IPS-20b (cell line): ENCODE results near the gene CAPSL.

Experiments
- H3K27ac ChIP-seq: one replicate; pipeline ENCODE4 v1.5.1; 2013; ENCODE audit warnings: low read length
- H3K27me3 ChIP-seq: 2 replicates; pipeline ENCODE4 v1.6.1; 2013; ENCODE audit warnings: mild to moderate bottlenecking, low read length, inconsistent platforms; ENCODE audit not compliant: insufficient read depth
- H3K36me3 ChIP-seq: 2 replicates; pipeline ENCODE4 v1.6.1; 2013; ENCODE audit warnings: low read depth, mild to moderate bottlenecking, inconsistent platforms, low read length, moderate library complexity; ENCODE audit not compliant: insufficient read depth
- H3K4me1 ChIP-seq: 2 replicates; pipeline ENCODE4 v1.6.1; 2013; ENCODE audit warnings: mild to moderate bottlenecking, control low read depth, inconsistent platforms, low read length, moderate library complexity; ENCODE audit not compliant: insufficient read depth
- H3K4me3 ChIP-seq: 2 replicates; pipeline ENCODE4 v1.5.1; 2013; ENCODE audit warnings: mild to moderate bottlenecking, low read length, inconsistent platforms
- H3K9ac ChIP-seq: 2 replicates; pipeline ENCODE4 v1.6.1; 2013; ENCODE audit warnings: low read depth, mild to moderate bottlenecking, inconsistent platforms, low read length, moderate library complexity
- H3K9me3 ChIP-seq: 2 replicates; pipeline ENCODE4 v1.6.1; 2013; ENCODE audit warnings: mild to moderate bottlenecking, low read depth, low read length, inconsistent platforms; ENCODE audit not compliant: insufficient read depth

Gene CAPSL

GRCh38 chr5:35939639-35940038 lies 1.2 kb upstream of the CAPSL start:
- Histone ChIP-seq H3K4me1 (no peaks in the 10 kb centered on the region), H3K27ac (no peak overlapping the region), H3K9me3 (no peaks in the 10 kb centered on the region), H3K36me3 (no peaks in the 10 kb centered on the region), H3K4me3 (no peak overlapping the region), H3K9ac (no peak overlapping the region), H3K27me3 (no peaks in the 10 kb centered on the region)

GRCh38 chr5:35926389-35927051 lies 11.9 kb downstream of the CAPSL start:
- Histone ChIP-seq H3K4me3 (no peak overlapping the region), H3K4me1 (no peaks in the 10 kb centered on the region), H3K9me3 (no peaks in the 10 kb centered on the region), H3K36me3 (no peaks in the 10 kb centered on the region), H3K27ac (no peak overlapping the region), H3K9ac (no peak overlapping the region), H3K27me3 (peaks cover 64% of the 10 kb centered on the region)

GRCh38 chr5:35924950-35925722 lies 13.3 kb downstream of the CAPSL start:
- Histone ChIP-seq H3K27ac (no peak overlapping the region), H3K36me3 (no peaks in the 10 kb centered on the region), H3K9ac (no peak overlapping the region), H3K4me1 (no peaks in the 10 kb centered on the region), H3K4me3 (no peak overlapping the region), H3K27me3 (peaks cover 64% of the 10 kb centered on the region), H3K9me3 (no peaks in the 10 kb centered on the region)

GRCh38 chr5:35924122-35924949 lies 14.1 kb downstream of the CAPSL start:
- no peaks in the 10 kb centered on the region for H3K9me3 ChIP-seq
- H3K27me3 ChIP-seq = peaks cover 64% of the 10 kb centered on the region
- H3K4me1 ChIP-seq = no peaks in the 10 kb centered on the region
- H3K4me3 ChIP-seq = no peak overlapping the region
- no peaks in the 10 kb centered on the region for H3K36me3 ChIP-seq
- H3K9ac ChIP-seq = no peak overlapping the region
- H3K27ac ChIP-seq = no peak overlapping the region

DNA sequence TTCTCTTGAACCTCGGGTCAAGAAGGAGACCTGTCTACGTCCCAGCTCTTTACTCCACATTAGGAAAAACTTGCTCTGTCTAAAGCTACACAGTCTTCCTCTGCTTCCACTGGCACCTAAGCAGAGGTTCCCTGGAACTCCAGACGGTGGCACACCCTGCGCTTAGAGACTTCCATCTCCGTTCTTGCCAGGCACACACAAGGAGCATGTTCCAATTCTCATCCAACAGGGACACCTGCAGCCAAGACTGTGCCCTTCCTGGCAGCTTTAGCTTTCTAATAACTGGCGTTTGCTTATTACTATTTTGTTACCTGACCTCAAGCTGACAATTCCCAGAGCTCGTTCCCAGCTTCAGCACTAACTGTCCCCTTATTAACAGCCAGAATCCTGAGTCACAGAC lies 16.0 kb downstream of the CAPSL start:
- no peak overlapping the region for H3K27ac ChIP-seq
- no peaks in the 10 kb centered on the region for H3K4me1 ChIP-seq
- no peaks in the 10 kb centered on the region for H3K36me3 ChIP-seq
- H3K27me3 ChIP-seq = peaks cover 55% of the 10 kb centered on the region
- no peak overlapping the region for H3K4me3 ChIP-seq
- H3K9me3 ChIP-seq = no peaks in the 10 kb centered on the region
- no peak overlapping the region for H3K9ac ChIP-seq

DNA sequence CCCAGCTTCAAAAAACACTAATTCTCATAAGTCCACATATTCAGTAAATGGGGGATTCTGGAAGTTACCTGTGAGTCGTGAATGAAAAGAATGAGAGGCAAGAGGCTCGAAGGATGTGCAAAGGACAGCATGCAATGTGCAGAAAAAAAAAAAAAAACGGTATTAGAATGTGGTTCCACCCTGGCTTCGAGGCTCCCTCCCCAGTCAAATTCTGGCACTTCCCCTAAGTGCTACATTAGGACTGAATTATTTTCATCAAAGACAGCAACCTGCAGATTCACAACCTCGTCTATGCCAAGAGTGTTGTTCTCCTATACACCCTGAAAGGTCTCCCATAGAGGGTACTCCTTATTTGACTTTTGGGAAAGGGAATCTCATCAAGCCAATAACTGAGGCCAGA lies 16.5 kb downstream of the CAPSL start:
- H3K9ac ChIP-seq = no peak overlapping the region
- H3K27me3 ChIP-seq = peaks cover 50% of the 10 kb centered on the region
- no peaks in the 10 kb centered on the region for H3K36me3 ChIP-seq
- no peaks in the 10 kb centered on the region for H3K9me3 ChIP-seq
- H3K4me1 ChIP-seq = no peaks in the 10 kb centered on the region
- H3K4me3 ChIP-seq = no peak overlapping the region
- H3K27ac ChIP-seq = no peak overlapping the region

DNA sequence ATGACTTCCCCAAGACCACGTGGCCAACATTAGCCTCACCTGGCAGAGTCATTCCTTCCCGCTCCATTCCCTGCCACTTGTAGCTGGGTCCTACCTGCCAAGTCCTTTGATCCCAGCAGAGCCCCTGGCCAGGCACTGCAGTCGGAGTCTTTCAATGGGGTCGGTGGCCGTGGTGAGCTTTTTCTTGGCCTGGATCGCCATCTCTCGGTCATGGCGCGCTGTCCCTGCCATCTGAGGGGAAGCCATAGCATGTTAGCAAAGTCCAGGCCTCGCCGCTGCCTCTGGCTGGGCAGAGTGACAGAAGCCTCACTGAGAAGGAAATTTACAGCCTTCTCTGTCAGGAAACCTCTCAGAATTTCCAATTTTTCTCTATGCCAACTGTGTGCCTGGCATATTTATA lies 17.5 kb downstream of the CAPSL start:
- peaks cover 39% of the 10 kb centered on the region for H3K27me3 ChIP-seq
- H3K4me3 ChIP-seq = no peak overlapping the region
- no peak overlapping the region for H3K27ac ChIP-seq
- no peaks in the 10 kb centered on the region for H3K36me3 ChIP-seq
- H3K4me1 ChIP-seq = no peaks in the 10 kb centered on the region
- H3K9me3 ChIP-seq = no peaks in the 10 kb centered on the region
- H3K9ac ChIP-seq = no peak overlapping the region

DNA sequence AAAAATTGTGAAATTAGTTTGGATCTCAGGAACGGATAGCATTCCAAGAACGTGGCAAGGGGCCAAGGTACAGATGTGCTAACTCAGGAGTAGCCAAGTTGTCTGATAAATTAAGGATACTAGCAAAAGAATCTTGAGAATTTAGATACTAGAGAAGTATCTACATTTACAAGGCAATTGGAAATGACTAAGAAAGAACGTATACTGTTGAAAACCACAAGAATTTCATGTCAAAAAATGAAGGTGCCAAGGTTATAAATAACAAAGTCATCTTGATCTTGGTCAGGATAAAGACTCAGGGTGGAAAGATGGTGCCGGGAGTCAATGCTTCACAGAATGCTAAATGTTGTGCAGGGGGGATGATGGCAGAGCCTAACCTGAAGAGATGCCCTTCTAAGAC lies 19.2 kb downstream of the CAPSL start:
- no peaks in the 10 kb centered on the region for H3K9me3 ChIP-seq
- no peak overlapping the region for H3K9ac ChIP-seq
- no peak overlapping the region for H3K4me3 ChIP-seq
- H3K4me1 ChIP-seq = no peaks in the 10 kb centered on the region
- H3K36me3 ChIP-seq = no peaks in the 10 kb centered on the region
- H3K27ac ChIP-seq = no peak overlapping the region
- peaks cover 23% of the 10 kb centered on the region for H3K27me3 ChIP-seq

- Histone ChIP-seq H3K27me3 (no peaks in the 10 kb centered on the region), H3K4me3 (no peak overlapping the region), H3K36me3 (no peaks in the 10 kb centered on the region), H3K4me1 (peaks cover 6% of the 10 kb centered on the region; the same call in 1 of the 2 replicates), H3K9me3 (peaks cover 8% of the 10 kb centered on the region), H3K9ac (no peak overlapping the region), H3K27ac (no peak overlapping the region)
Observed at GRCh38 chr5:35908814-35909213, 29.6 kb downstream of the CAPSL start.

- no peaks in the 10 kb centered on the region for H3K27me3 ChIP-seq
- H3K9ac ChIP-seq = no peak overlapping the region
Observed at GRCh38 chr5:35908228-35908627, 30.2 kb downstream of the CAPSL start.

GRCh38 chr5:35904443-35905132 lies 33.8 kb downstream of the CAPSL start:
- no peak overlapping the region for H3K4me3 ChIP-seq
- H3K9ac ChIP-seq = no peak overlapping the region
- H3K36me3 ChIP-seq = no peaks in the 10 kb centered on the region
- H3K9me3 ChIP-seq = no peaks in the 10 kb centered on the region
- no peaks in the 10 kb centered on the region for H3K27me3 ChIP-seq
- peaks cover 6% of the 10 kb centered on the region; the same call in 1 of the 2 replicates for H3K4me1 ChIP-seq
- H3K27ac ChIP-seq = no peak overlapping the region

More at GRCh38 chr5:35908228-35908627, 30.2 kb downstream of the CAPSL start:
- H3K36me3 ChIP-seq = no peaks in the 10 kb centered on the region
- H3K4me3 ChIP-seq = no peak overlapping the region
- H3K9me3 ChIP-seq = peaks cover 8% of the 10 kb centered on the region
- H3K4me1 ChIP-seq = peaks cover 6% of the 10 kb centered on the region; the same call in 1 of the 2 replicates
- H3K27ac ChIP-seq = no peak overlapping the region
